Measurements from ENCODE around the gene FYN. TPM values are rescaled to one million over a fixed set of nuclear protein-coding genes. Genes with fewer than 3 reads are reported as not detected.

FYN gene
- total and polyA plus RNA-seq, 2 of the 4 experiments (the other 2 are of a cell fraction) = 30.8 to 36.4 TPM

DNA sequence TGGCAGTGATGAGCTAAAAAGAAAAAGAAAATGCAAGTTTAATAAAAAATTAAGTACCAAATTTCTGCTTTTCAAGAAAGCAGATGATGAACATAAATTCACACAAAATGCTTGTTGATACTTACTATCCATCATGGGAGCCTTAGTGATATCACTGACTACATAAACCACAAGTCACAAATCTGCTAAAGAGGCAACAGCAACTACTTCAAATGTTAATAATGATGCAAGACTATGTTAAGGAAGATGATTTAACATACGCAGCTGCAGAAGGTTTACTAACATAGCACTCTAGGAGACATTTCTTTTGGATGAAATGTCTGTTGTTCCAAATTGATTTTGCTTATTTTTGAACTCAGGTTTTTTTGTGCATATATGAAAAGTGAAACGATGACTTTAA lies 18.6 kb downstream of the FYN start:
- Histone ChIP-seq H3K9me3 (ENCODE audit: control insufficient read depth, insufficient read depth, low read length) (no peaks in the 10 kb centered on the region), H2BK120ac (ENCODE audit: low read depth, low read length) (no peak overlapping the region), H3K4me3 (ENCODE audit: insufficient read depth, low read depth, low read length) (no peak overlapping the region), H3K14ac (replicated peaks; ENCODE audit: low read depth, low read length) (no peak overlapping the region), H3K79me1 (ENCODE audit: low read depth in 1 of 2, low read length in 2 of 2) (peaks cover 15 to 60% of the 10 kb centered on the region in 2 experiments), H3K36me3 (ENCODE audit: control insufficient read depth, insufficient read depth, low read length) (no peaks in the 10 kb centered on the region; the same call in 1 of the 2 replicates), H4K91ac (ENCODE audit: insufficient read depth, low read depth, low read length) (no peak overlapping the region), H4K5ac (ENCODE audit: low read depth, low read length) (no peak overlapping the region), H2BK15ac (ENCODE audit: low read depth, low read length) (no peak overlapping the region), H3K23ac (ENCODE audit: low read depth, low read length) (no peak overlapping the region), H2AFZ (replicated peaks; ENCODE audit: low read length, poor library complexity) (no peak overlapping the region), H3K4me2 (ENCODE audit: low read depth, low read length) (no peak overlapping the region), H3K56ac (ENCODE audit: extremely low read depth, insufficient read depth, low read length) (no peak overlapping the region), H4K20me1 (ENCODE audit: insufficient read depth, low read length) (peaks cover 36% of the 10 kb centered on the region), H2BK5ac (ENCODE audit: low read depth, low read length, poor library complexity, severe bottlenecking) (no peak overlapping the region), H3K9ac (ENCODE audit: low read depth, low read length) (no peak overlapping the region), H3K27me3 (ENCODE audit: control insufficient read depth, insufficient read depth, low read length) (no peaks in the 10 kb centered on the region), H2AK5ac (ENCODE audit: low read depth, low read length) (no peak overlapping the region), H3K4me1 (ENCODE audit: control insufficient read depth, insufficient read depth, low read length) (no peaks in the 10 kb centered on the region), H3K4ac (ENCODE audit: low read depth, low read length) (no peak overlapping the region), H3K27ac (ENCODE audit: insufficient read depth, low read length) (no peak overlapping the region), H3K18ac (ENCODE audit: low read depth, low read length) (no peak overlapping the region), H2AK9ac (replicated peaks; ENCODE audit: low read depth, low read length, poor library complexity) (no peak overlapping the region), H2BK20ac (ENCODE audit: low read depth, low read length) (no peak overlapping the region), H3K9me1 (ENCODE audit: insufficient read depth, low read length) (peaks cover 8% of the 10 kb centered on the region; the same call in 1 of the 2 replicates), H4K8ac (ENCODE audit: low read depth in 2 of 2, low read length in 2 of 2) (no peak overlapping the region)
- in situ Hi-C loops (cut with MboI; ENCODE audit: low sequenced_read_pairs) (no loop called here), dilution Hi-C loops (cut with HindIII; ENCODE audit: low sequenced_read_pairs, unreplicated experiment) (no loop called here), intact Hi-C loops (cut with micrococcal nuclease) (no loop called here)
- DNase-seq (peak; percentile 79), ATAC-seq (ENCODE audit: low read depth) (peak; percentile 44; the same call in 1 of the 2 replicates)
- ChIA-PET POLR2A (ENCODE audit: unreplicated experiment) (no interaction called here), CTCF (no interaction called here)
- no peak for TF ChIP-seq RFX5 (IDR thresholded peaks at IDR 0.05; ENCODE audit: low read depth, low read length)
- TF ChIP-seq MAZ (IDR thresholded peaks at IDR 0.05; ENCODE audit: borderline replicate concordance, low read depth, low read length) = no peak
- TF ChIP-seq RAD21 (IDR thresholded peaks at IDR 0.05; ENCODE audit: low read length) = no peak
- TF ChIP-seq CEBPB (IDR thresholded peaks at IDR 0.05; ENCODE audit: low read depth, low read length) = peak; percentile 81
- no CpG with 5 or more reads among the region's 2 CpGs for WGBS, 2 experiments (ENCODE audit: extremely low coverage in 2 of 2, insufficient read length in 1 of 2)
- no TSS peak for BruUV-seq (replicated peaks)

All from IMR-90 (cell line).